A549 (cell line): ENCODE measurements around the gene PTH2R. TPM values are rescaled to one million over a fixed set of nuclear protein-coding genes. Genes with fewer than 3 reads are reported as not detected.

Experiments used
- ATAC-seq, 2 experiments: fragments of 200-7000 bp in 1 of 2; fragments of >200 bp in 1 of 2; cut with Nextera tagmentation in 1 of 2; cut with Tn5 transposase in 1 of 2; 3 replicates each; pipeline versions ENCODE4 v1.8.0 to v1.9.1; 2018 to 2020; ENCODE audit warnings: mild to moderate bottlenecking in 1 of 2, moderate library complexity in 1 of 2
- CTCF ChIA-PET: fragments of 300-600 bp; sonication (Branson Sonifier 250); formaldehyde crosslinking; extraction: SDS; loops from one replicate; lab custom pipeline; 2021; ENCODE audit warnings: antibody characterized with exemption, inconsistent platforms; lab: Yijun Ruan, JAX
- POLR2A ChIA-PET: fragments of 350-600 bp; formaldehyde crosslinking; extraction: SDS; loops from one replicate; lab custom pipeline; 2021; ENCODE audit warnings: antibody characterized with exemption, inconsistent platforms; lab: Yijun Ruan, JAX
- DNase-seq, 2 experiments: peaks; one replicate each; pipeline versions ENCODE4 v3.0.0 to v3.0.0-alpha.2; 2011 to 2016; ENCODE audit warnings: low read depth in 1 of 2, low spot score in 1 of 2
- FAIRE-seq: peaks from 2 replicates; lab custom pipeline; 2011; peaks lifted over from hg19 to GRCh38; lab: Jason Lieb, UNC
- H3K27ac ChIP-seq, 2 experiments: fragments of >200 bp; sonication (Bioruptor Twin); formaldehyde crosslinking; 3 replicates each; pipeline ENCODE4 v1.5.1; 2016 to 2017
- H3K4me1 ChIP-seq: fragments of >200 bp; sonication (Bioruptor Twin); formaldehyde crosslinking; 3 replicates; pipeline ENCODE4 v1.6.1; 2016
- H3K4me2 ChIP-seq: fragments of >200 bp; sonication (Bioruptor Twin); formaldehyde crosslinking; 3 replicates; pipeline ENCODE4 v1.6.1; 2016
- H3K4me3 ChIP-seq: fragments of >200 bp; sonication (Bioruptor Twin); formaldehyde crosslinking; 3 replicates; pipeline ENCODE4 v1.5.1; 2016
- H3K9me3 ChIP-seq: fragments of >200 bp; sonication (Bioruptor Twin); formaldehyde crosslinking; 3 replicates; pipeline ENCODE4 v1.6.1; 2016
- EHF ChIP-seq: fragments of 250-450 bp; sonication (Bioruptor Pico); IDR thresholded peaks from 2 replicates; pipeline ENCODE4 v1.5.0; 2020; ENCODE audit warnings: mild to moderate bottlenecking
- EHMT2 ChIP-seq: fragments of 200-600 bp; sonication (generic); IDR thresholded peaks from 2 replicates; pipeline ENCODE4 v1.6.1; 2016; ENCODE audit warnings: antibody characterized with exemption, low read depth, mild to moderate bottlenecking, moderate library complexity
- FOSB ChIP-seq: fragments of 250-450 bp; sonication (Bioruptor Pico); IDR thresholded peaks from 2 replicates; pipeline ENCODE4 v1.5.0; 2020; ENCODE audit warnings: mild to moderate bottlenecking, moderate library complexity
- HOXA7 ChIP-seq: fragments of 250-450 bp; sonication (Bioruptor Pico); IDR thresholded peaks from 2 replicates; pipeline ENCODE4 v1.5.0; 2020; ENCODE audit warnings: mild to moderate bottlenecking, moderate library complexity
- KDM1A ChIP-seq: fragments of 200-600 bp; sonication (generic); IDR thresholded peaks from 2 replicates; pipeline ENCODE4 v1.6.1; 2016; ENCODE audit warnings: low read depth, mild to moderate bottlenecking
- MAFK ChIP-seq: fragments of 450-650 bp; IDR thresholded peaks from 2 replicates; pipeline ENCODE4 v1.6.1; 2014; ENCODE audit not compliant: partially characterized antibody
- MAZ ChIP-seq: fragments of 150-350 bp; IDR thresholded peaks from 2 replicates; pipeline ENCODE4 v1.6.1; 2014; ENCODE audit warnings: antibody characterized with exemption, low read depth, low read length, borderline replicate concordance
- PHF8 ChIP-seq: fragments of 200-600 bp; sonication (generic); IDR thresholded peaks from 2 replicates; pipeline ENCODE4 v1.6.1; 2016; ENCODE audit warnings: low read depth, mild to moderate bottlenecking, antibody characterized with exemption, moderate library complexity, borderline replicate concordance
- RARB ChIP-seq: fragments of 250-450 bp; sonication (Bioruptor Pico); IDR thresholded peaks from 2 replicates; pipeline ENCODE4 v1.8.0; 2021; ENCODE audit warnings: mild to moderate bottlenecking, moderate library complexity
- RFX5 ChIP-seq: fragments of 450-650 bp; IDR thresholded peaks from 2 replicates; pipeline ENCODE4 v1.7.1; 2014; ENCODE audit warnings: antibody characterized with exemption, mild to moderate bottlenecking, moderate library complexity
- RNF2 ChIP-seq: fragments of 200-600 bp; sonication (generic); IDR thresholded peaks from 2 replicates; pipeline ENCODE4 v1.6.1; 2016; ENCODE audit warnings: low read depth, mild to moderate bottlenecking, antibody characterized with exemption, moderate library complexity, borderline replicate concordance
- SMC3 ChIP-seq: fragments of >200 bp; sonication (Bioruptor Twin); formaldehyde crosslinking; IDR thresholded peaks from 3 replicates; pipeline ENCODE4 v1.6.1; 2018; ENCODE audit warnings: inconsistent platforms
- SREBF2 ChIP-seq: fragments of 450-650 bp; IDR thresholded peaks from 2 replicates; pipeline ENCODE4 v1.6.1; 2014; ENCODE audit warnings: mild to moderate bottlenecking, moderate library complexity
- ZC3H11A ChIP-seq: fragments of 450-650 bp; IDR thresholded peaks from 2 replicates; pipeline ENCODE4 v1.6.1; 2014; ENCODE audit warnings: antibody characterized with exemption, mild to moderate bottlenecking
- ZNF302 ChIP-seq: fragments of 250-450 bp; sonication (Bioruptor Pico); IDR thresholded peaks from 2 replicates; pipeline ENCODE4 v1.9.0; 2021; ENCODE audit warnings: inconsistent platforms, mild to moderate bottlenecking, moderate library complexity
- WGBS: methylation state at CpG from one replicate; pipeline ENCODE4 v1.1.6; 2017; ENCODE audit errors: missing lambda C conversion rate; 5-methylcytosine and 5-hydroxymethylcytosine counted together
- polyA plus RNA-seq, 4 experiments: library from polyadenylated mRNA; depleted of rRNA in 3 of 4; stranded (reverse); fragments of >200 nt; fragmentation: RNase III in 1 of 4; extraction: RNeasy Plus Mini Kit Qiagen cat#74134 plus additional on column Dnase treatment in 1 of 4; gene quantifications; 2 replicates in 3 of 4; 3 replicates in 1 of 4; pipeline ENCODE4 v1.2.3, GENCODE V29; 2011 to 2017
- TF ChIP-seq, protein P1 (sequence below): IDR thresholded peaks from 2 replicates; pipeline ENCODE4 v1.6.1; 2012; ENCODE audit warnings: low read depth, borderline replicate concordance
- TF ChIP-seq, protein P2 (sequence below): fragments of 250-450 bp; sonication (Bioruptor Pico); IDR thresholded peaks from 2 replicates; pipeline ENCODE4 v1.5.0; 2020; ENCODE audit warnings: low read depth, mild to moderate bottlenecking, moderate library complexity
- TF ChIP-seq, protein P3 (sequence below): IDR thresholded peaks from 2 replicates; pipeline ENCODE4 v1.6.1; 2012
- TF ChIP-seq, protein P4 (sequence below): fragments of 250-450 bp; sonication (Bioruptor Pico); IDR thresholded peaks from 2 replicates; pipeline ENCODE4 v1.5.0; 2021; ENCODE audit warnings: mild to moderate bottlenecking, moderate library complexity, borderline replicate concordance
- TF ChIP-seq, protein P5 (sequence below): fragments of >200 bp; sonication (Bioruptor Twin); formaldehyde crosslinking; IDR thresholded peaks from 2 replicates; pipeline ENCODE4 v1.6.1; 2016
- TF ChIP-seq, protein P6 (sequence below): fragments of 450-650 bp; IDR thresholded peaks from 2 replicates; pipeline ENCODE4 v1.6.1; 2014; ENCODE audit warnings: antibody characterized with exemption

The PTH2R gene
- polyA plus RNA-seq, 2 of the 4 experiments (the other 2 are of a cell fraction): not detected

DNA sequence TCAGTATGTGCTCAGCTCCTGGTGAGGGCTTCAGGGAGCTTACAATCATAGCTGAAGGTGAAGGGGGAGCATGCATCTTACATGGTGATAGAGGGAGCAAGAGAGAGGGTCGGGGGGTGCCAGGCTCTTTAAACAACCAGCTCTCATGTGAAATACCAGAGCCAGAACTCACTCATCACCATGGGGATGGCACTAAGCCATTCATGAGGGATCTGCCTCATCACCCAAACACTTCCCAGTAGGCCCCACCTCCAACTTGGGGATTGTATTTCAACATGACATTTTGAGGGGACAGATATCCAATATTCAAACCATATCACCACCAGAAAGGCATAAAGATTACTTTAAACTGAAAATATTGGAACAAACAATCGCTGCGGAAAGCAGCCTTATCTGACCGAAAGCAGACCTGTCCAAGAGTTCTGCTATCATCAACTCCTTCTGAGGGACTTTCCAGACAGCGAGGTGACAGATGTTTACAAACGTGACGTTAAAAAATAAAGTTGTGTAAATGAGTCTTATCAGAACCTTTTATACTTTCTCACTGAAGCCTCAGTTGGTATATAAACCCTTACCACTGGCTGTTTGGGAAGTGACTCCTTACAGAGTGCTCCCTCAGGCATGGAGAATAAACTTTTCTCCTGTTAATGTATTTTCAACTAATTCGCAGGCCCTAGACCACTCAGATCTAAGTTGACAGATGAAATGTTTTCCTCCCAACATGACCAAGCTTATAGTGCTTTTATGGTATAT is 35.5 kb upstream of the PTH2R start:
- H3K4me2 ChIP-seq: no peak overlapping the region
- POLR2A ChIA-PET: no interaction called here
- no peak for FAIRE-seq
- no peak overlapping the region for H3K27ac ChIP-seq
- WGBS: 57% methylated on average over 8 of the region's 8 CpGs
- H3K9me3 ChIP-seq: no peaks in the 10 kb centered on the region
- TF ChIP-seq ZNF302 (CRISPR knock-in tag) (no peak), PHF8 (no peak), EHF (CRISPR knock-in tag) (no peak), HOXA7 (CRISPR knock-in tag) (no peak), ZC3H11A (no peak), EHMT2 (no peak), SMC3 (no peak), FOSB (CRISPR knock-in tag) (no peak), RFX5 (no peak), MAFK (no peak), MAZ (no peak), KDM1A (no peak), SREBF2 (no peak), RNF2 (no peak)
- TF ChIP-seq, protein P1, sequence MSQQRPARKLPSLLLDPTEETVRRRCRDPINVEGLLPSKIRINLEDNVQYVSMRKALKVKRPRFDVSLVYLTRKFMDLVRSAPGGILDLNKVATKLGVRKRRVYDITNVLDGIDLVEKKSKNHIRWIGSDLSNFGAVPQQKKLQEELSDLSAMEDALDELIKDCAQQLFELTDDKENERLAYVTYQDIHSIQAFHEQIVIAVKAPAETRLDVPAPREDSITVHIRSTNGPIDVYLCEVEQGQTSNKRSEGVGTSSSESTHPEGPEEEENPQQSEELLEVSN: no peak
- TF ChIP-seq, protein P2, sequence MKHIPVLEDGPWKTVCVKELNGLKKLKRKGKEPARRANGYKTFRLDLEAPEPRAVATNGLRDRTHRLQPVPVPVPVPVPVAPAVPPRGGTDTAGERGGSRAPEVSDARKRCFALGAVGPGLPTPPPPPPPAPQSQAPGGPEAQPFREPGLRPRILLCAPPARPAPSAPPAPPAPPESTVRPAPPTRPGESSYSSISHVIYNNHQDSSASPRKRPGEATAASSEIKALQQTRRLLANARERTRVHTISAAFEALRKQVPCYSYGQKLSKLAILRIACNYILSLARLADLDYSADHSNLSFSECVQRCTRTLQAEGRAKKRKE (CRISPR knock-in tag): no peak
- TF ChIP-seq, protein P3, sequence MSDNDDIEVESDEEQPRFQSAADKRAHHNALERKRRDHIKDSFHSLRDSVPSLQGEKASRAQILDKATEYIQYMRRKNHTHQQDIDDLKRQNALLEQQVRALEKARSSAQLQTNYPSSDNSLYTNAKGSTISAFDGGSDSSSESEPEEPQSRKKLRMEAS: no peak
- TF ChIP-seq, protein P4, sequence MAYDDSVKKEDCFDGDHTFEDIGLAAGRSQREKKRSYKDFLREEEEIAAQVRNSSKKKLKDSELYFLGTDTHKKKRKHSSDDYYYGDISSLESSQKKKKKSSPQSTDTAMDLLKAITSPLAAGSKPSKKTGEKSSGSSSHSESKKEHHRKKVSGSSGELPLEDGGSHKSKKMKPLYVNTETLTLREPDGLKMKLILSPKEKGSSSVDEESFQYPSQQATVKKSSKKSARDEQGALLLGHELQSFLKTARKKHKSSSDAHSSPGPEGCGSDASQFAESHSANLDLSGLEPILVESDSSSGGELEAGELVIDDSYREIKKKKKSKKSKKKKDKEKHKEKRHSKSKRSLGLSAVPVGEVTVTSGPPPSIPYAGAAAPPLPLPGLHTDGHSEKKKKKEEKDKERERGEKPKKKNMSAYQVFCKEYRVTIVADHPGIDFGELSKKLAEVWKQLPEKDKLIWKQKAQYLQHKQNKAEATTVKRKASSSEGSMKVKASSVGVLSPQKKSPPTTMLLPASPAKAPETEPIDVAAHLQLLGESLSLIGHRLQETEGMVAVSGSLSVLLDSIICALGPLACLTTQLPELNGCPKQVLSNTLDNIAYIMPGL (CRISPR knock-in tag): no peak
- TF ChIP-seq, protein P5, sequence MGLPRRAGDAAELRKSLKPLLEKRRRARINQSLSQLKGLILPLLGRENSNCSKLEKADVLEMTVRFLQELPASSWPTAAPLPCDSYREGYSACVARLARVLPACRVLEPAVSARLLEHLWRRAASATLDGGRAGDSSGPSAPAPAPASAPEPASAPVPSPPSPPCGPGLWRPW: no peak
- TF ChIP-seq, protein P6, sequence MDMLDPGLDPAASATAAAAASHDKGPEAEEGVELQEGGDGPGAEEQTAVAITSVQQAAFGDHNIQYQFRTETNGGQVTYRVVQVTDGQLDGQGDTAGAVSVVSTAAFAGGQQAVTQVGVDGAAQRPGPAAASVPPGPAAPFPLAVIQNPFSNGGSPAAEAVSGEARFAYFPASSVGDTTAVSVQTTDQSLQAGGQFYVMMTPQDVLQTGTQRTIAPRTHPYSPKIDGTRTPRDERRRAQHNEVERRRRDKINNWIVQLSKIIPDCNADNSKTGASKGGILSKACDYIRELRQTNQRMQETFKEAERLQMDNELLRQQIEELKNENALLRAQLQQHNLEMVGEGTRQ: no peak
- TF ChIP-seq, all 56 proteins: peak for 0
- H3K4me3 ChIP-seq: no peak overlapping the region
- ATAC-seq (no peak), DNase-seq (no peak)
- CTCF ChIA-PET: no interaction called here
- 0 out of 3 replicates have a peak, but pooled peaks cover 3% of the 10 kb centered on the region for H3K4me1 ChIP-seq

DNA sequence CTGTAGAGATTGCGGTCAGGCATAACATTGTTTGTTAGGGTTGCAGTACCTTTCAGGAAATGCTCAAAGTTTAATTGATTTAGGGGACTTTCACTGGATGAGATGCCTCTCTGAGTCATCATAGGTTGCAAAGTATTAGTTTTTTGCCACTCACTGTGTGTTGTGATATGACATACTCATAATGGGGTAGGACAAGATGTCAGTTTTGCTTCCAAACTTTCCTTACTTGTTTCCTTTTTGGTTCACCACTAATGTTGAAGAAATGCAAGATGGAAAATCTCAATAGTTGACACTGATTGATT is 35.0 kb upstream of the PTH2R start:
- CTCF ChIA-PET: no interaction called here
- Histone ChIP-seq H3K9me3 (no peaks in the 10 kb centered on the region), H3K4me3 (no peak overlapping the region), H3K27ac (no peak overlapping the region), H3K4me2 (no peak overlapping the region), H3K4me1 (0 out of 3 replicates have a peak, but pooled peaks cover 3% of the 10 kb centered on the region)
- POLR2A ChIA-PET: no interaction called here
- FAIRE-seq (no peak), ATAC-seq (no peak), DNase-seq (no peak)
- 96% methylated on average over 1 of the region's 1 CpG for WGBS
- TF ChIP-seq RARB (CRISPR knock-in tag): no peak
